Epithelial cell of esophagus (primary cell): Measurements from ENCODE around the gene BCL2.
A peak's percentile ranks its signal among the peaks of the same experiment; 100 is the strongest.

Source experiments
- DNase-seq: peaks from one replicate; pipeline ENCODE4 v3.0.0; 2010; ENCODE audit warnings: low read depth
- H3K4me3 ChIP-seq: 2 replicates; pipeline ENCODE4 v1.5.1; 2011; ENCODE audit warnings: mild to moderate bottlenecking, low read length, control low read depth
- CTCF ChIP-seq: IDR thresholded peaks from 2 replicates; pipeline ENCODE4 v1.5.1; 2011; ENCODE audit warnings: low read depth, mild to moderate bottlenecking, low read length, control low read depth, inconsistent platforms; ENCODE audit not compliant: insufficient read depth; ENCODE audit errors: missing control alignments

The BCL2 gene

GRCh38 chr18:63356272-63356896, 36.8 kb upstream of the BCL2 start:
- H3K4me3 ChIP-seq = no peak overlapping the region
- TF ChIP-seq CTCF = no peak
- DNase-seq = peak; percentile 30

GRCh38 chr18:63350230-63350629, 30.7 kb upstream of the BCL2 start:
- no peak for TF ChIP-seq CTCF
- no peak overlapping the region for H3K4me3 ChIP-seq
- DNase-seq = no peak

- no peak for DNase-seq
- no peak for TF ChIP-seq CTCF
- no peak overlapping the region for H3K4me3 ChIP-seq
These were observed 29.1 kb upstream of the BCL2 start for GRCh38 chr18:63348508-63349136.

- no peak for TF ChIP-seq CTCF
- peak overlapping the region; percentile 31 for H3K4me3 ChIP-seq
- peak; percentile 91 for DNase-seq
These were observed 27.1 kb upstream of the BCL2 start for GRCh38 chr18:63346480-63347183.

- H3K4me3 ChIP-seq = peak overlapping the region; percentile 31
- no peak for TF ChIP-seq CTCF
- peak; percentile 98 for DNase-seq
These were observed 26.5 kb upstream of the BCL2 start for GRCh38 chr18:63346031-63346430.

GRCh38 chr18:63344918-63345317, 25.3 kb upstream of the BCL2 start:
- TF ChIP-seq CTCF = no peak
- no peak overlapping the region for H3K4me3 ChIP-seq
- no peak for DNase-seq
